WTC11 (cell line): ENCODE results near the gene UTY. TPM values are rescaled to one million over a fixed set of nuclear protein-coding genes. Genes with fewer than 3 reads are reported as not detected.

Source experiments
- ATAC-seq: fragments of 200-7000 bp; cut with Tn5 transposase; 2 replicates; pipeline ENCODE4 v1.10.0; 2021; ENCODE audit warnings: mild to moderate bottlenecking, moderate library complexity
- CTCF ChIA-PET: fragments of 300-600 bp; sonication (Branson Sonifier 250); formaldehyde crosslinking; loops from one replicate; lab custom pipeline; 2021; ENCODE audit warnings: antibody characterized with exemption; lab: Charles Lee
- POLR2A ChIA-PET: fragments of 350-600 bp; sonication (Branson Sonifier 250); formaldehyde crosslinking; loops from one replicate; lab custom pipeline; 2021; ENCODE audit warnings: antibody characterized with exemption; lab: Charles Lee
- DNase-seq: peaks from one replicate; pipeline ENCODE4 v3.0.0; 2021; ENCODE audit warnings: low spot score
- H3K27ac Mint-ChIP-seq: 2 replicates; pipeline ENCODE4 v1.8.0; 2021; ENCODE audit warnings: mixed read lengths
- H3K27me3 Mint-ChIP-seq: 2 replicates; pipeline ENCODE4 v1.8.0; 2021; ENCODE audit warnings: low read depth, mild to moderate bottlenecking, moderate library complexity, mixed read lengths
- H3K36me3 Mint-ChIP-seq: 2 replicates; pipeline ENCODE4 v1.8.0; 2021; ENCODE audit warnings: mixed read lengths
- H3K4me1 Mint-ChIP-seq: 2 replicates; pipeline ENCODE4 v1.8.0; 2022; ENCODE audit warnings: mixed read lengths
- H3K4me3 Mint-ChIP-seq: 2 replicates; pipeline ENCODE4 v1.8.0; 2021; ENCODE audit warnings: mild to moderate bottlenecking, moderate library complexity, mixed read lengths
- H3K9me3 Mint-ChIP-seq: 2 replicates; pipeline ENCODE4 v1.8.0; 2021; ENCODE audit warnings: mixed read lengths
- ATF1 ChIP-seq: sonication (generic); formaldehyde crosslinking; IDR thresholded peaks from 2 replicates; pipeline ENCODE4 v1.8.1; 2023; ENCODE audit warnings: mild to moderate bottlenecking, moderate library complexity, missing genetic modification reagents
- ELF4 ChIP-seq: sonication (generic); formaldehyde crosslinking; IDR thresholded peaks from 2 replicates; pipeline ENCODE4 v1.8.1; 2022; ENCODE audit warnings: low read depth, mild to moderate bottlenecking, moderate library complexity, missing genetic modification reagents
- NFE2L1 ChIP-seq: sonication (generic); formaldehyde crosslinking; IDR thresholded peaks from 2 replicates; pipeline ENCODE4 v1.8.1; 2023; ENCODE audit warnings: missing genetic modification reagents
- NR2C2 ChIP-seq: sonication (generic); formaldehyde crosslinking; IDR thresholded peaks from 2 replicates; pipeline ENCODE4 v1.8.0; 2022; ENCODE audit warnings: mild to moderate bottlenecking, missing genetic modification reagents
- SMAD3 ChIP-seq: sonication (generic); formaldehyde crosslinking; IDR thresholded peaks from 2 replicates; pipeline ENCODE4 v1.8.0; 2022; ENCODE audit warnings: missing genetic modification reagents, mild to moderate bottlenecking, borderline replicate concordance
- SMAD4 ChIP-seq: sonication (generic); formaldehyde crosslinking; IDR thresholded peaks from 2 replicates; pipeline ENCODE4 v1.8.0; 2022; ENCODE audit warnings: mild to moderate bottlenecking, missing genetic modification reagents
- TEAD4 ChIP-seq: sonication (generic); formaldehyde crosslinking; IDR thresholded peaks from 2 replicates; pipeline ENCODE4 v1.8.0; 2022; ENCODE audit warnings: mild to moderate bottlenecking, missing genetic modification reagents
- ZNF121 ChIP-seq: sonication (generic); formaldehyde crosslinking; IDR thresholded peaks from 2 replicates; pipeline ENCODE4 v1.8.0; 2023; ENCODE audit warnings: missing genetic modification reagents
- ZNF219 ChIP-seq: sonication (generic); formaldehyde crosslinking; IDR thresholded peaks from 2 replicates; pipeline ENCODE4 v1.8.0; 2023; ENCODE audit warnings: missing genetic modification reagents, mild to moderate bottlenecking, borderline replicate concordance
- ZNF232 ChIP-seq: sonication (generic); formaldehyde crosslinking; IDR thresholded peaks from 2 replicates; pipeline ENCODE4 v1.8.0; 2022; ENCODE audit warnings: mild to moderate bottlenecking, missing genetic modification reagents
- ZNF263 ChIP-seq: sonication (generic); formaldehyde crosslinking; IDR thresholded peaks from 2 replicates; pipeline ENCODE4 v1.8.1; 2022; ENCODE audit warnings: low read depth, mild to moderate bottlenecking, moderate library complexity, missing genetic modification reagents
- ZNF671 ChIP-seq: fragments of 250-450 bp; sonication (Bioruptor Pico); IDR thresholded peaks from 2 replicates; pipeline ENCODE4 v1.8.0; 2021; ENCODE audit warnings: mild to moderate bottlenecking
- total RNA-seq: library from RNA; stranded (reverse); gene quantifications from 3 replicates; pipeline ENCODE4 v1.2.3, GENCODE V29; 2021
- TF ChIP-seq, protein P1 (sequence below): sonication (generic); formaldehyde crosslinking; IDR thresholded peaks from 2 replicates; pipeline ENCODE4 v1.8.0; 2022; ENCODE audit warnings: mild to moderate bottlenecking, missing genetic modification reagents
- TF ChIP-seq, protein P2 (sequence below): sonication (generic); formaldehyde crosslinking; IDR thresholded peaks from 2 replicates; pipeline ENCODE4 v1.8.1; 2023; ENCODE audit warnings: mild to moderate bottlenecking, missing genetic modification reagents, borderline replicate concordance
- TF ChIP-seq, protein P3 (sequence below): sonication (generic); formaldehyde crosslinking; IDR thresholded peaks from 2 replicates; pipeline ENCODE4 v1.8.1; 2022; ENCODE audit warnings: missing genetic modification reagents, borderline replicate concordance
- TF ChIP-seq, protein P4 (sequence below): fragments of 250-450 bp; sonication (Bioruptor Pico); IDR thresholded peaks from 2 replicates; pipeline ENCODE4 v1.9.0; 2021; ENCODE audit warnings: moderate library complexity, mild to moderate bottlenecking, inconsistent platforms, borderline replicate concordance
- TF ChIP-seq, protein P5 (sequence below): sonication (generic); formaldehyde crosslinking; IDR thresholded peaks from 2 replicates; pipeline ENCODE4 v1.8.0; 2022; ENCODE audit warnings: mild to moderate bottlenecking, missing genetic modification reagents
- TF ChIP-seq, protein P6 (sequence below): sonication (generic); formaldehyde crosslinking; IDR thresholded peaks from 2 replicates; pipeline ENCODE4 v1.8.1; 2023; ENCODE audit warnings: mild to moderate bottlenecking, missing genetic modification reagents
- TF ChIP-seq, protein P7 (sequence below): sonication (generic); formaldehyde crosslinking; IDR thresholded peaks from 2 replicates; pipeline ENCODE4 v1.8.0; 2023; ENCODE audit warnings: mild to moderate bottlenecking, missing genetic modification reagents

The UTY gene
- total RNA-seq, 1 experiment from 2014 or later, result 23.3 TPM

DNA sequence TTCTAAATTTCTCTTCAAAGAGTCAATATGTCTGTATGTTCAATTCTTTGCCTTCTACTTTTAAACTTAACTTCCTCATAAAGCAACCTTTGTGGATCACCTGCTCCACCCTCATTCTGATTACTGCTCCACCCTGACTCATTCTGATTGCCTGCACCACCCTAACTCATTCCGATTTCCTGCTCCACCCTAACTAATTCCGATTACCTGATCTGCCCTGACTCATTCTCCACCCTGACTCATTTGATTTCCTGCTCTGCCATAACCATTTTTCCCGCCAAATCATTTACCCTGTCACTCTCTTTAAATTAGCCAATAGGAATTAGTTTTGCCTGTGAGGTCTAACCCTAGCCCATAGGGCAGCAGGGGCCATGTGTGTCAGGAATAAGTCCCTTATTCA is 50.3 kb downstream of the UTY start:
- ChIA-PET POLR2A (no interaction called here), CTCF (no interaction called here)
- TF ChIP-seq, protein P1, sequence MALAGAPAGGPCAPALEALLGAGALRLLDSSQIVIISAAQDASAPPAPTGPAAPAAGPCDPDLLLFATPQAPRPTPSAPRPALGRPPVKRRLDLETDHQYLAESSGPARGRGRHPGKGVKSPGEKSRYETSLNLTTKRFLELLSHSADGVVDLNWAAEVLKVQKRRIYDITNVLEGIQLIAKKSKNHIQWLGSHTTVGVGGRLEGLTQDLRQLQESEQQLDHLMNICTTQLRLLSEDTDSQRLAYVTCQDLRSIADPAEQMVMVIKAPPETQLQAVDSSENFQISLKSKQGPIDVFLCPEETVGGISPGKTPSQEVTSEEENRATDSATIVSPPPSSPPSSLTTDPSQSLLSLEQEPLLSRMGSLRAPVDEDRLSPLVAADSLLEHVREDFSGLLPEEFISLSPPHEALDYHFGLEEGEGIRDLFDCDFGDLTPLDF (CRISPR knock-in tag), result no peak
- TF ChIP-seq, protein P2, sequence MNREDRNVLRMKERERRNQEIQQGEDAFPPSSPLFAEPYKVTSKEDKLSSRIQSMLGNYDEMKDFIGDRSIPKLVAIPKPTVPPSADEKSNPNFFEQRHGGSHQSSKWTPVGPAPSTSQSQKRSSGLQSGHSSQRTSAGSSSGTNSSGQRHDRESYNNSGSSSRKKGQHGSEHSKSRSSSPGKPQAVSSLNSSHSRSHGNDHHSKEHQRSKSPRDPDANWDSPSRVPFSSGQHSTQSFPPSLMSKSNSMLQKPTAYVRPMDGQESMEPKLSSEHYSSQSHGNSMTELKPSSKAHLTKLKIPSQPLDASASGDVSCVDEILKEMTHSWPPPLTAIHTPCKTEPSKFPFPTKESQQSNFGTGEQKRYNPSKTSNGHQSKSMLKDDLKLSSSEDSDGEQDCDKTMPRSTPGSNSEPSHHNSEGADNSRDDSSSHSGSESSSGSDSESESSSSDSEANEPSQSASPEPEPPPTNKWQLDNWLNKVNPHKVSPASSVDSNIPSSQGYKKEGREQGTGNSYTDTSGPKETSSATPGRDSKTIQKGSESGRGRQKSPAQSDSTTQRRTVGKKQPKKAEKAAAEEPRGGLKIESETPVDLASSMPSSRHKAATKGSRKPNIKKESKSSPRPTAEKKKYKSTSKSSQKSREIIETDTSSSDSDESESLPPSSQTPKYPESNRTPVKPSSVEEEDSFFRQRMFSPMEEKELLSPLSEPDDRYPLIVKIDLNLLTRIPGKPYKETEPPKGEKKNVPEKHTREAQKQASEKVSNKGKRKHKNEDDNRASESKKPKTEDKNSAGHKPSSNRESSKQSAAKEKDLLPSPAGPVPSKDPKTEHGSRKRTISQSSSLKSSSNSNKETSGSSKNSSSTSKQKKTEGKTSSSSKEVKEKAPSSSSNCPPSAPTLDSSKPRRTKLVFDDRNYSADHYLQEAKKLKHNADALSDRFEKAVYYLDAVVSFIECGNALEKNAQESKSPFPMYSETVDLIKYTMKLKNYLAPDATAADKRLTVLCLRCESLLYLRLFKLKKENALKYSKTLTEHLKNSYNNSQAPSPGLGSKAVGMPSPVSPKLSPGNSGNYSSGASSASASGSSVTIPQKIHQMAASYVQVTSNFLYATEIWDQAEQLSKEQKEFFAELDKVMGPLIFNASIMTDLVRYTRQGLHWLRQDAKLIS (CRISPR knock-in tag), result no peak
- TF ChIP-seq, protein P3, sequence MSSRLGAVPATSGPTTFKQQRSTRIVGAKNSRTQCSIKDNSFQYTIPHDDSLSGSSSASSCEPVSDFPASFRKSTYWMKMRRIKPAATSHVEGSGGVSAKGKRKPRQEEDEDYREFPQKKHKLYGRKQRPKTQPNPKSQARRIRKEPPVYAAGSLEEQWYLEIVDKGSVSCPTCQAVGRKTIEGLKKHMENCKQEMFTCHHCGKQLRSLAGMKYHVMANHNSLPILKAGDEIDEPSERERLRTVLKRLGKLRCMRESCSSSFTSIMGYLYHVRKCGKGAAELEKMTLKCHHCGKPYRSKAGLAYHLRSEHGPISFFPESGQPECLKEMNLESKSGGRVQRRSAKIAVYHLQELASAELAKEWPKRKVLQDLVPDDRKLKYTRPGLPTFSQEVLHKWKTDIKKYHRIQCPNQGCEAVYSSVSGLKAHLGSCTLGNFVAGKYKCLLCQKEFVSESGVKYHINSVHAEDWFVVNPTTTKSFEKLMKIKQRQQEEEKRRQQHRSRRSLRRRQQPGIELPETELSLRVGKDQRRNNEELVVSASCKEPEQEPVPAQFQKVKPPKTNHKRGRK (CRISPR knock-in tag), result no peak
- no peak for TF ChIP-seq TEAD4 (CRISPR knock-in tag)
- DNase-seq, result no peak
- Mint-ChIP-seq H3K36me3 (peaks cover 64% of the 10 kb centered on the region), H3K4me3 (no peak overlapping the region), H3K27me3 (no peaks in the 10 kb centered on the region), H3K4me1 (peaks cover 40% of the 10 kb centered on the region), H3K9me3 (peaks cover 56% of the 10 kb centered on the region), H3K27ac (0 out of 2 replicates have a peak overlapping the region, but pooled peaks have one; percentile 24)
- ATAC-seq, result no peak

DNA sequence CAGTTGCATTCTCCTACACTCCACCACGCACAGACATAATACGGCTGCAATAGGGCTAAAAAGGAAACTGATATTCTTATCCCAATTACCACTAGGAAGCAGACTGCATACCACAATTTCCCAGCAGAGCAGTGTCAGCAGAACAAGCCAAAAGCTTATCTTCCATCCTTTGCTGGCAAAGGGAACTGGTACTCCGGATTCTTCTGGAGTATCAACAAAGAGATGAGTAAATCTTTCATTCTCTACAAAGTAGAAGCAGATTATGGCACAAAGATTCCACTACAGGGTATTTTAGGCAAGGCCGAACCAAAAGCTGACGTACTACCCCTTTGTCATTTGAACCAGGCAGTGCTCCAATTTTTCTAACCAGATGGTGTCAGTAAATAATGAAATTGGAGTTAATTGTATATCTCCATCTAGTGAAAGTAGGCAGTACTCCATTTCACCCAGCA is 56.5 kb downstream of the UTY start:
- Mint-ChIP-seq H3K27me3 (no peaks in the 10 kb centered on the region), H3K27ac (0 out of 2 replicates have a peak overlapping the region, but pooled peaks have one; percentile 57), H3K4me1 (peaks cover 39% of the 10 kb centered on the region), H3K4me3 (no peak overlapping the region), H3K9me3 (peaks cover 25% of the 10 kb centered on the region), H3K36me3 (peaks cover 27% of the 10 kb centered on the region)
- ATAC-seq, result no peak
- ChIA-PET CTCF (no interaction called here), POLR2A (no interaction called here)
- DNase-seq, result no peak
- no peak for TF ChIP-seq ELF4 (CRISPR knock-in tag)
- no peak for TF ChIP-seq ATF1 (CRISPR knock-in tag)
- TF ChIP-seq SMAD4, result no peak
- no peak for TF ChIP-seq ZNF232 (CRISPR knock-in tag)
- TF ChIP-seq NR2C2 (CRISPR knock-in tag), result no peak
- TF ChIP-seq ZNF219 (CRISPR knock-in tag), result no peak
- no peak for TF ChIP-seq ZNF121
- no peak for TF ChIP-seq ZNF671
- TF ChIP-seq, protein P4, sequence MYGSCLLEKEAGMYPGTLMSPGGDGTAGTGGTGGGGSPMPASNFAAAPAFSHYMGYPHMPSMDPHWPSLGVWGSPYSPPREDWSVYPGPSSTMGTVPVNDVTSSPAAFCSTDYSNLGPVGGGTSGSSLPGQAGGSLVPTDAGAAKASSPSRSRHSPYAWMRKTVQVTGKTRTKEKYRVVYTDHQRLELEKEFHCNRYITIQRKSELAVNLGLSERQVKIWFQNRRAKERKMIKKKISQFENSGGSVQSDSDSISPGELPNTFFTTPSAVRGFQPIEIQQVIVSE, result no peak
- no peak for TF ChIP-seq SMAD3 (CRISPR knock-in tag)
- TF ChIP-seq, protein P5, sequence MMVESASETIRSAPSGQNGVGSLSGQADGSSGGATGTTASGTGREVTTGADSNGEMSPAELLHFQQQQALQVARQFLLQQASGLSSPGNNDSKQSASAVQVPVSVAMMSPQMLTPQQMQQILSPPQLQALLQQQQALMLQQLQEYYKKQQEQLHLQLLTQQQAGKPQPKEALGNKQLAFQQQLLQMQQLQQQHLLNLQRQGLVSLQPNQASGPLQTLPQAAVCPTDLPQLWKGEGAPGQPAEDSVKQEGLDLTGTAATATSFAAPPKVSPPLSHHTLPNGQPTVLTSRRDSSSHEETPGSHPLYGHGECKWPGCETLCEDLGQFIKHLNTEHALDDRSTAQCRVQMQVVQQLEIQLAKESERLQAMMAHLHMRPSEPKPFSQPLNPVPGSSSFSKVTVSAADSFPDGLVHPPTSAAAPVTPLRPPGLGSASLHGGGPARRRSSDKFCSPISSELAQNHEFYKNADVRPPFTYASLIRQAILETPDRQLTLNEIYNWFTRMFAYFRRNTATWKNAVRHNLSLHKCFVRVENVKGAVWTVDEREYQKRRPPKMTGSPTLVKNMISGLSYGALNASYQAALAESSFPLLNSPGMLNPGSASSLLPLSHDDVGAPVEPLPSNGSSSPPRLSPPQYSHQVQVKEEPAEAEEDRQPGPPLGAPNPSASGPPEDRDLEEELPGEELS (CRISPR knock-in tag), result no peak
- TF ChIP-seq, protein P6, sequence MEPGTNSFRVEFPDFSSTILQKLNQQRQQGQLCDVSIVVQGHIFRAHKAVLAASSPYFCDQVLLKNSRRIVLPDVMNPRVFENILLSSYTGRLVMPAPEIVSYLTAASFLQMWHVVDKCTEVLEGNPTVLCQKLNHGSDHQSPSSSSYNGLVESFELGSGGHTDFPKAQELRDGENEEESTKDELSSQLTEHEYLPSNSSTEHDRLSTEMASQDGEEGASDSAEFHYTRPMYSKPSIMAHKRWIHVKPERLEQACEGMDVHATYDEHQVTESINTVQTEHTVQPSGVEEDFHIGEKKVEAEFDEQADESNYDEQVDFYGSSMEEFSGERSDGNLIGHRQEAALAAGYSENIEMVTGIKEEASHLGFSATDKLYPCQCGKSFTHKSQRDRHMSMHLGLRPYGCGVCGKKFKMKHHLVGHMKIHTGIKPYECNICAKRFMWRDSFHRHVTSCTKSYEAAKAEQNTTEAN (CRISPR knock-in tag), result no peak
- no peak for TF ChIP-seq ZNF263 (CRISPR knock-in tag)
- TF ChIP-seq, protein P7, sequence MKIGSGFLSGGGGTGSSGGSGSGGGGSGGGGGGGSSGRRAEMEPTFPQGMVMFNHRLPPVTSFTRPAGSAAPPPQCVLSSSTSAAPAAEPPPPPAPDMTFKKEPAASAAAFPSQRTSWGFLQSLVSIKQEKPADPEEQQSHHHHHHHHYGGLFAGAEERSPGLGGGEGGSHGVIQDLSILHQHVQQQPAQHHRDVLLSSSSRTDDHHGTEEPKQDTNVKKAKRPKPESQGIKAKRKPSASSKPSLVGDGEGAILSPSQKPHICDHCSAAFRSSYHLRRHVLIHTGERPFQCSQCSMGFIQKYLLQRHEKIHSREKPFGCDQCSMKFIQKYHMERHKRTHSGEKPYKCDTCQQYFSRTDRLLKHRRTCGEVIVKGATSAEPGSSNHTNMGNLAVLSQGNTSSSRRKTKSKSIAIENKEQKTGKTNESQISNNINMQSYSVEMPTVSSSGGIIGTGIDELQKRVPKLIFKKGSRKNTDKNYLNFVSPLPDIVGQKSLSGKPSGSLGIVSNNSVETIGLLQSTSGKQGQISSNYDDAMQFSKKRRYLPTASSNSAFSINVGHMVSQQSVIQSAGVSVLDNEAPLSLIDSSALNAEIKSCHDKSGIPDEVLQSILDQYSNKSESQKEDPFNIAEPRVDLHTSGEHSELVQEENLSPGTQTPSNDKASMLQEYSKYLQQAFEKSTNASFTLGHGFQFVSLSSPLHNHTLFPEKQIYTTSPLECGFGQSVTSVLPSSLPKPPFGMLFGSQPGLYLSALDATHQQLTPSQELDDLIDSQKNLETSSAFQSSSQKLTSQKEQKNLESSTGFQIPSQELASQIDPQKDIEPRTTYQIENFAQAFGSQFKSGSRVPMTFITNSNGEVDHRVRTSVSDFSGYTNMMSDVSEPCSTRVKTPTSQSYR (CRISPR knock-in tag), result no peak
- no peak for TF ChIP-seq NFE2L1 (CRISPR knock-in tag)
